Esophagus (tissue), 2 donors: Measurements from ENCODE around the gene STRADB. TPM values are rescaled to one million over a fixed set of nuclear protein-coding genes. Genes with fewer than 3 reads are reported as not detected.

Experiments
- H3K27ac ChIP-seq, 2 donors: one replicate each; pipeline ENCODE4 v1.5.1; 2013; ENCODE audit warnings: low read depth in 2 of 2, mild to moderate bottlenecking in 2 of 2, inconsistent platforms in 1 of 2, low read length in 1 of 2, moderate library complexity in 1 of 2
- H3K27me3 ChIP-seq, 2 donors: one replicate each; pipeline ENCODE4 v1.6.1; 2013; ENCODE audit warnings: low read length in 2 of 2, control low read depth in 1 of 2, mild to moderate bottlenecking in 1 of 2; ENCODE audit not compliant: insufficient read depth in 2 of 2, control insufficient read depth in 1 of 2
- H3K36me3 ChIP-seq, 2 donors: one replicate each; pipeline ENCODE4 v1.6.1; 2013; ENCODE audit warnings: low read length in 1 of 2; ENCODE audit not compliant: control insufficient read depth in 2 of 2, insufficient read depth in 2 of 2
- H3K4me1 ChIP-seq, 2 donors: one replicate each; pipeline ENCODE4 v1.6.1; 2013; ENCODE audit warnings: low read length in 1 of 2; ENCODE audit not compliant: control insufficient read depth in 2 of 2, insufficient read depth in 2 of 2
- H3K4me3 ChIP-seq, 2 donors: one replicate each; pipeline ENCODE4 v1.5.1; 2013; ENCODE audit warnings: low read length in 2 of 2, mild to moderate bottlenecking in 2 of 2, low read depth in 1 of 2, moderate library complexity in 1 of 2
- H3K9me3 ChIP-seq, 2 donors: one replicate each; pipeline ENCODE4 v1.6.1; 2013; ENCODE audit warnings: mild to moderate bottlenecking in 2 of 2, low read depth in 1 of 2, low read length in 1 of 2, moderate library complexity in 1 of 2; ENCODE audit not compliant: control insufficient read depth in 2 of 2, insufficient read depth in 1 of 2
- WGBS, 2 donors: extraction: QIAGEN DNeasy Blood & Tissue Kit; methylation state at CpG; one replicate each; pipeline ENCODE4 v1.1.7; 2013; 5-methylcytosine and 5-hydroxymethylcytosine counted together
- polyA plus RNA-seq, 2 donors: library from polyadenylated mRNA; stranded (reverse); fragments of 200-250 nt; gene quantifications; one replicate each; pipeline ENCODE4 v1.2.3, GENCODE V29; 2013
- donor health status: healthy with polysubstance abuse.
- donor health status: Bipolar disorder and iron deficiency.

STRADB gene
- polyA plus RNA-seq, 2 donors = 7.2 to 36.8 TPM

DNA sequence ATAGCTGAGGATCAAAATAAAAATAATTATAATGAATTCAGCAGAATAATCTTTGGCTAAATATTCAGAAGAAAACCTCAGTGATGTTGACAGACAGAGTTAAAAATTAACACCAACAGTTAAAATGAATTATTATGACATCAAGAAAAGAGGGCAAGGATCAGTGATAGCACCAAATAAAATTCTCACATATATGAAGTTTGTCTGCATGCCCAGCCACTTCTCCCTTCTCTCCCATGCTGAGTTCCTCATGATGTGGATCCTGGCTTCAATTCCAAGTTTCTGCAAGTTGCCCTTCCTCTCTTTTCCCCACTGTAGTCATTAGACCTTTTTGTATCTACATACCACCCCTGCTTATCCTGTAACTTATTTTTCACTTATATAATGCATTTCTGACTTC lies 6.8 kb downstream of the STRADB start:
- H3K4me1 ChIP-seq = no peaks in the 10 kb centered on the region
- no peak overlapping the region for H3K4me3 ChIP-seq
- no peak overlapping the region for H3K27ac ChIP-seq
- no peaks in the 10 kb centered on the region for H3K9me3 ChIP-seq
- H3K36me3 ChIP-seq = peaks cover 0 to 3% of the 10 kb centered on the region in 2 donors
- no peaks in the 10 kb centered on the region for H3K27me3 ChIP-seq

DNA sequence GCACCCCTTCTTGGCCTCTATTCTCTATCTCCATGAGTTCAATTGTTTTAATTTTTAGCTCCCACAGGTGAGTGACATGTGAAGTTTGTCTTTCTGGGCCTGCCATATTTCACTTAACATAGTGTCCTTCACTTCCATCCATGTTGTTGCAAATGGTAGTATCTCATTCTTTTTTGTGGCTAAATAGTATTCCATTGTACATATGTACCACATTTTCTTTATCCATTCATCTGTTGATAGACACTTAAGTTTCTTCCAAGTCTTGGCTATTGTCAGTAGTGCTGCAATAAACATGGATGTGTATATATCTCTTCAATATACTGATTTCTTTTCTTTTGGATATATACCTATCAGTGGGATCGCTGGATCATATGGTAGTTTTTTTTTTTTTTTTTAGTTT lies 9.0 kb downstream of the STRADB start:
- Histone ChIP-seq H3K9me3 (no peaks in the 10 kb centered on the region), H3K4me1 (no peaks in the 10 kb centered on the region), H3K36me3 (peaks cover 3 to 12% of the 10 kb centered on the region in 2 donors), H3K27me3 (no peaks in the 10 kb centered on the region), H3K4me3 (no peak overlapping the region), H3K27ac (no peak overlapping the region)
- WGBS, 2 donors = 100% methylated on average over 1 of the region's 1 CpG

DNA sequence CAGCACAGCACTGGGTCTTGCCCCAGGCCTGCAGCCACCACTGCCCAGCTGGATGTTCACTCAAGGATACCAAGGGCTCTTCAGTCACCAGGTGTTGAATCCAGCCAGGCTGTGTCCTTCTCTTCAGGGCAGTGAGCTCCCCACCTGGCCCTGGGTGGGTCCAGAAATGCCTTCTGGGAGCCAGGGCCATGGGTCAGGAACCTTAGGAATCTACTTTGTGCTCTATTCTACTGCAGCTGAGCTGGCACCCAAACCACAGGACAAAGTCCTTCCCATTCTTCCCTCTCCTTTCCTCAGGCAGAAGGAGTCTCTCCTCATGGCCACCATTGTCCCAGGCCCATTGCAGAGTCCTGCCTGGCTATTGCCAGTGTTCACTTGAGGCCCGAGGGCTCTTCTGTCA lies 13.0 kb downstream of the STRADB start:
- no peaks in the 10 kb centered on the region for H3K9me3 ChIP-seq
- WGBS, 2 donors = 96 to 100% methylated on average over 1 of the region's 1 CpG

DNA sequence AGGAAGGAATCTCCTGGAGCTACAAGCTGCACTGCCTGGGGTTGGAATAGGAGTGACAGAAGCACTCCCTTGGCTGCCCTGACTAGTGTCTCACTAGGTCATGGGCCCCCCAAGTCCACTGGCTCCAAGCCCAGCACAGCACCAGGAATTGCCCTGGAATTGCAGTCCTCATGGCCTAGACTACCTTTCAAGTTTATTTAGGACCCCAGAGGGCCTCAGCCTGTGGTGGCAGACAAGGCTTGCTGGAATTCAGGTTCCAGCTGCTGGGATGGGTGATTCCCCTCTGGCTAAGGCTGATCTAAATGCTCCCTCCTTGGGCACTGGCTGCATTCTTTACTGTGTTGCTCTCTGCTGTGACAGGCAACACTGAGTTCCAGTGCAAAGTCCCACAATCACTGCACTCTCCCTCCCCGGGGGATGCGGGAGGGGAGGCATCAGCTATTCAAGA lies 14.0 kb downstream of the STRADB start:
- Histone ChIP-seq H3K4me1 (no peaks in the 10 kb centered on the region), H3K27ac (peak overlapping the region in 1 of 2 donors; percentile 5), H3K4me3 (no peak overlapping the region), H3K36me3 (peaks cover 3 to 9% of the 10 kb centered on the region in 2 donors), H3K27me3 (no peaks in the 10 kb centered on the region), H3K9me3 (no peaks in the 10 kb centered on the region)
- WGBS, 2 donors = 87 to 94% methylated on average over 2 of the region's 2 CpGs

More for the DNA sequence above, 13.0 kb downstream of the STRADB start:
- Histone ChIP-seq H3K4me1 (no peaks in the 10 kb centered on the region), H3K36me3 (peaks cover 3 to 9% of the 10 kb centered on the region in 2 donors), H3K4me3 (no peak overlapping the region), H3K27me3 (no peaks in the 10 kb centered on the region), H3K27ac (no peak overlapping the region)

DNA sequence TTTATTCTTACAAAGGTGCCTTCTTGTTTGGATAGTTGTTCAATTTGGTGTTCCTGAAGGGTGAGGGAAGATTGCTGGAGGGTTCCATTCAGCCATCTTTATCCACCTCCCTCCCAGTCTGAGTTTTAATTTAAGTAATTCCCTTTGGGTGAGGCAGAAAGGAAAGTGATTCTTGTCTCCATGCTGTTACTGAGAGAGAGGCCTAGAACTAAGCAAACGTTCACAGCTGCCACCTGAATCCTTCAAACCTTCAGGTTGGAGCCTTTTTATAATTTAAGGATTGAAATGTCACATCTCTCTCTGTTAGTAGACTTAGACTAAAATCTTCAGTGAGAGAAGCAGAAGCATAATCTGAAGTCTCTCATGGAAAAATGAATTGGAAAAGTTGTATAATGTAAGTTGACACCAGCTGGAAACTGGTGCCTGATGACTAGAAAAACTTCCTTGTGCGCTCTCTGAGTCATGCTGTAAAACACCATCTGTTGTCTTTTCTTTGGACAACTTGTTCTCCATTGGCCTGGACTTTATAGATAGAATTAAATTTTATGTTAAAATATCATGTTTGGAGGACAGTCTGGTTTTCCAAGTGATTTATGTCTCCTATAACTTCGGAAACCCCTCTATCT lies 14.6 kb downstream of the STRADB start:
- H3K9me3 ChIP-seq = no peaks in the 10 kb centered on the region
- no peak overlapping the region for H3K27ac ChIP-seq
- peaks cover 0 to 2% of the 10 kb centered on the region in 2 donors for H3K4me1 ChIP-seq
- peaks cover 3 to 12% of the 10 kb centered on the region in 2 donors for H3K36me3 ChIP-seq
- no peaks in the 10 kb centered on the region for H3K27me3 ChIP-seq
- 67 to 77% methylated on average over 3 of the region's 3 CpGs for whole genome bisulfite sequencing, 2 donors
- no peak overlapping the region for H3K4me3 ChIP-seq

DNA sequence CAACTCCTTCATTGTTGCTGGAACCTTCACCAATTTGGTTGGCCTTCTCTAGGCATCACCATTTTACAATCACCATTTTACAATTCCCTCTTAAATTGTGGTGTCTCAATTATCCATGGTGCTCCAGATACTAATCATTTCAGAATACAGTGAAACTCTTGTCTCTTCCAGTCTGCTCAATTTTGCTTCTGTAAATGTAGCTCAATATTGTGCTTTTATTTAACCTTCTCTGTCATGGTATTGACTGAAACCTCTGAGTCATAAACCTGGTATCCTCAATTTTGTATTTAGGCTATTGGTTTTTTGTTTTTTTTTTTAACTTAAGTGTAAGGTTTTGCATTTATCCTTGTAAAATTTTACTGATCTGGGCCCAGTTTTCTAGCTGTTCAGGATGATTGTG lies 16.1 kb downstream of the STRADB start:
- H3K36me3 ChIP-seq = peaks cover 3 to 12% of the 10 kb centered on the region in 2 donors
- no peak overlapping the region for H3K4me3 ChIP-seq
- H3K9me3 ChIP-seq = no peaks in the 10 kb centered on the region
- H3K4me1 ChIP-seq = peaks cover 0 to 2% of the 10 kb centered on the region in 2 donors
- H3K27me3 ChIP-seq = no peaks in the 10 kb centered on the region
- no peak overlapping the region for H3K27ac ChIP-seq

DNA sequence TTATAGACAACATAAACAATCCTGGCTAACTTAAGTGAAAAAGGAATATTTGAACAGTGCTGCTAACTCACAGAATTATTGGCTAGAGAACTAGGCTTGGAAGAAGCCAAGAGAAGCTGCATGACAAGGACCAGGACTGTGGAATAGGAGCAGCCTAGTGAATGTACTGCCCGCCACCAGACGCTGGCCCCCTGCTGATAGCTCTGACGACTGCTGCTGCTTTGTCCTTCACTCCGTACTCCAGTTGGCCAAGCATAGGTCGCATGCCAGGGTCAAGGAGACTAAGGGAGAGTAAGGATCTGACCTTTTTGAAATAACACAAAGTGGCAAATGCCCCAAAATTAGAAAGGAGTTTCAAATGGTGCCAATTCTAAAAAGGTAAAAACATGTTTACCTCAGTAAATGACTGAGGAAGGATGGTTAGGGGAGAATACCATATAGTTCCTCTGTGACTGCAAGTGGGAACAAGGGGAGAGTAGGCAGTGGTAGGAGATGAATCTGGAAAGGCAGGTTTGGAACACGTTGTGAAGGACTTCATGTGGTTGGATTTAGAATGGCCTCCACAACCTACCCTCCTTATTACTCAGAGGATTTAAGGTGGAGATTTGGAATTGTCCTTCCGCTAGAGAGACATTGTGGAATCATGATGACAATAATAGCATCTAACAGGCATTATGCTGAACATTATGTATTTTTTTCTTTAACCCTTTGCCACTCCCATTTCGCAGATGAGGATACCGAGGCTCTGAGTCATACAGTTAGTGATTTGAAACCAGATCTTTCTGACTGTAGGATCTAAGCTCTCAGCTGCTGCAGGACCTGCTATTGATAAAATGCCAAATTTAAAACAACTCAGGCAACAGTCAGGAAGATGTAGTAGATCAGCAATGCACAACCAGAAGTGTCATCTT lies 19.5 kb downstream of the STRADB start:
- Histone ChIP-seq H3K27ac (no peak overlapping the region), H3K9me3 (no peaks in the 10 kb centered on the region), H3K4me1 (peaks cover 0 to 2% of the 10 kb centered on the region in 2 donors), H3K27me3 (no peaks in the 10 kb centered on the region), H3K4me3 (no peak overlapping the region), H3K36me3 (peaks cover 0 to 5% of the 10 kb centered on the region in 2 donors)
- WGBS, 2 donors = 78 to 81% methylated on average over 9 of the region's 9 CpGs

DNA sequence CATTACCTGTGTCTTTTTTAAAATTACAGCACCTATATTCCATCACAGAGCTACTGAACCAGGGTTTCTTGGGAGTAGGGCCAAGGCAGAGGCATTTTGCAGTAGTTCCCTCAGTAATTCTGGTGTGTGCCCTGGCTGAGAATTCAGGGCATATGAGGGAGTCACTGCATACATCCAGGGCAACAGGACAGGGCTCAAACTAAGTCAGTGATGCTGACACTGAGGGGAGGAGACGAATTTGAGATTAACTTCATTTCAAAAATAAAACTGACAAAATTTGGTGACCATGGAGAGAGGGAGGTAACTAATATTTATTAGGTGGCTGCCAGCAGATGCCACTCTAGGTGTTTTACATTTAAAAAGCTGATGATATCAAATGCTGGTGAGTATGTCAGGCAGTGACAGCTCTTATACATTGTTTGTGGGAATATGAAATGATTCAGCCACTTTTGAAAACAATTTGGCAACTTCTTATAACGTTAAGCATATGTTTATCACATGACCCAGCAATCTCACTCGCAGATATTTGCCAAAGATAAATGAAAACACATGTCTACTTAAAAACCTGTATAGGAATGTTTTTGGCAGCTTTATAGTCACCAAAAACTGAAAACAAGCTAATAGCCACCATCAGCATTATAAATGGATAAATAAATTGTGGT lies 20.3 kb downstream of the STRADB start:
- WGBS, 2 donors = 65 to 66% methylated on average over 3 of the region's 3 CpGs
- H3K9me3 ChIP-seq = no peaks in the 10 kb centered on the region
- H3K27ac ChIP-seq = no peak overlapping the region
- H3K4me3 ChIP-seq = no peak overlapping the region
- H3K36me3 ChIP-seq = peaks cover 0 to 5% of the 10 kb centered on the region in 2 donors
- H3K4me1 ChIP-seq = peaks cover 0 to 2% of the 10 kb centered on the region in 2 donors
- H3K27me3 ChIP-seq = no peaks in the 10 kb centered on the region

DNA sequence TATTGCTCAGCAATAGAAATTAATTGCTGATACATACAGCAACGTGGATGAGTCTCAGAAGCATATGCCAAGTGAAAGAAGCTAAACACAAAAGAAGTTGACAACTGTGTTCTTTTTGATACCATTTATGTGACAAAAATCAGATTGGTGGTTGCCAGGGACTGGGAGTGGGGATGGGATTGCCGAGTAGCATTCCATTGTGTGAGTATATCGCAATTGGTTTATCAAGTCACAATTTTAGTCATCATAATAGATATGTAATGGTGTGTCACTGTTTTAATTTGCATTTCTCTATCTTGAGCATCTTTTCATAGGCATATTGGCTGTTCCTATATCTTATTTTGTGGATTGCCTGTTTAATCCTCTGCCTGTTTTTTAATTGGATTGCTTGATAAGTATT lies 20.9 kb downstream of the STRADB start:
- Histone ChIP-seq H3K9me3 (no peaks in the 10 kb centered on the region), H3K4me3 (no peak overlapping the region), H3K27me3 (no peaks in the 10 kb centered on the region), H3K27ac (no peak overlapping the region), H3K4me1 (peaks cover 0 to 2% of the 10 kb centered on the region in 2 donors), H3K36me3 (peaks cover 0 to 5% of the 10 kb centered on the region in 2 donors)
- 76 to 80% methylated on average over 3 of the region's 3 CpGs for WGBS, 2 donors
